NOMO-1 treated with DMSO at 0.1 percent for 48 hours (cell line): ENCODE data around the gene FSD2.

Source experiments
- DNase-seq: peaks from one replicate; lab custom pipeline; 2025; ENCODE audit not compliant: unreplicated experiment; lab: John Stamatoyannopoulos, UW

Gene FSD2, protein sequence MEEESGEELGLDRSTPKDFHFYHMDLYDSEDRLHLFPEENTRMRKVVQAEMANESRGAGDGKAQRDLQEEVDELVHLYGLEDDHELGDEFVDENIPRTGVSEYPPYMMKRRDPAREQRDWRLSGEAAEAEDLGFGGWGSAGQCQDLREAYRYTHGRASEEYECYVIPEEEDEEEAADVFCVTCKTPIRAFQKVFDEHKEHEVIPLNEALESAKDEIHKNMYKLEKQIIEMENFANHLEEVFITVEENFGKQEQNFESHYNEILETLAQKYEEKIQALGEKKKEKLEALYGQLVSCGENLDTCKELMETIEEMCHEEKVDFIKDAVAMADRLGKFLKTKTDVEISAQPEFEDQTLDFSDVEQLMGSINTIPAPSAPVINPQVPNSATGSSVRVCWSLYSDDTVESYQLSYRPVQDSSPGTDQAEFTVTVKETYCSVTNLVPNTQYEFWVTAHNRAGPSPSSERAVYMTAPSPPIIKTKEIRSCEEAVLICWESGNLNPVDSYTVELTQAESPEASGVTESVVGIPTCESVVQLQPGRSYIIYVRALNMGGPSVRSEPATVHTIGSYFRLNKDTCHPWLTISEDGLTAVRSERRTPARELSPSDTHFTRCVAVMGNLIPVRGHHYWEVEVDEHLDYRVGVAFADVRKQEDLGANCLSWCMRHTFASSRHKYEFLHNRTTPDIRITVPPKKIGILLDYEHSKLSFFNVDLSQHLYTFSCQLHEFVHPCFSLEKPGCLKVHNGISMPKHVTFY

DNA sequence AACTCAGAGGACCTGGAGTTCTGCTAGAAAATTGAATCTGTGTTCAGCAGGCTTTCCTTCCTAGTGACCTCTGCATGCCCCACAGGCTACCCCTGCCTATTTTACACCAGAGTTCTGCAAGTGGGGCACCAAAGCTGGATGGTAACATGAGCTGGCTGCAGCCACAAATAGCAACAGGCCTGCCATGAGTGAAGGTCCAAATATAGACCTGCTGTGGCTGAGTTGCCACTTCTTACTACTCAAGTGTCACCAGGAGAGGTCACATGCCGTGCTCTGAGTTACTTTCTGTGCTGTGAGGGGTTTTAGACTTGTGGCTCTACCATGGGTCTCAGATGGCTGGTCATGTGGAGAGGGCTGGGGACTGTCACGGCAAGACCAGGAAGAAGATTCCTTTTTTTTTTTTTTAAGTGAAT lies at the start of gene FSD2:
TSS of gene FSD2 (minus strand) at position 76 of the 413 bp plus-strand sequence. CDS start 18,679 bp downstream, outside the sequence.
- DNase-seq: peak; percentile 67

DNA sequence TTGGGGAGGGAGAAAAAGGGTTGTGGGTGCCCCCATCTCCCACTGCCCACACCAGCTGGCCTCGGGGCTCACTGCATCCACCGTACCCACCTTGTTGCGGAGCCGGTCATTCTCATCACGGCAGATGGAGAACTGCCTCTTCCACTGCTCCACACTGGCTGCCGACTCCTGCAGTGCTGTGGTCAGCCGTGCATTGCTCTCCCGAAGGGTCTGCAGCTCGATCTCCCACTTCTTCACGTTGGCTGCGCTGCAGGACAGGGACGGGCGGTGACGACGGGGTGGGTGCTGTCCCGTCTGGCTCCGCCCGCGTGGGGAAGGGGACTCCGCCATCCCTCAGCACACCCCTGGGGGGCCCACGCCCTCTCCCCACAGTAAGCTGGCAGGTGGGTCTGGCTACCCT lies 48.7 kb upstream of the FSD2 start:
- no peak for DNase-seq

DNA sequence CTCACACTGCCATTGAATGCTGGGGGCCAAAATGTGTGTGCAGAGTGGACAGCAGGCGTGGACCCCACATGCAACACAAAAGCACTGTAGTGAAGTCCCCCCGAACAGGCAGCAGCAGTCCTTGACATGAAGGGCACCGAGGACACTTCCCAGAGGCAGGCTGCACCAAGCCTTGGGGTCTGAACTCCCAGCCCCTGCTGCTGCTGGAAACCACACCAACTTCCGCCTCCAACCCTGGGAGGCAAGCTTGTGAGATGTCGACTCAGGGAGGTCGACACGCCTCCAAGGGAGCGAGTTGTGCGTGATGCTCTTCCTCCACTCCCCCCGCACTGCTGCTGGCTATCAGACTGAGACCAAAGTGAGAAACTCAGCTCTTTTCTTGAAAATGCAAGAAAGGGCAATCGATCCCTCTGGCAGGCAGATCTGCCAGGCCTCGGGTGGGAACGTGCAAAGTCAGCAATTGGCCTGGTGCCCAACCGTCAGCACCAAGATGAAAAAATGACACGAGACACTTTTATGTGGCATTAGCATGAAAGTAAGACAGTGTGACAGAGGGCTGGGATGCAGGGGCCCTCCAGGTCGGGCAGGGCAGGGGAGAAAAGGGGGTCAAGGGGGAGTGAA lies 47.2 kb upstream of the FSD2 start:
- no peak for DNase-seq

DNA sequence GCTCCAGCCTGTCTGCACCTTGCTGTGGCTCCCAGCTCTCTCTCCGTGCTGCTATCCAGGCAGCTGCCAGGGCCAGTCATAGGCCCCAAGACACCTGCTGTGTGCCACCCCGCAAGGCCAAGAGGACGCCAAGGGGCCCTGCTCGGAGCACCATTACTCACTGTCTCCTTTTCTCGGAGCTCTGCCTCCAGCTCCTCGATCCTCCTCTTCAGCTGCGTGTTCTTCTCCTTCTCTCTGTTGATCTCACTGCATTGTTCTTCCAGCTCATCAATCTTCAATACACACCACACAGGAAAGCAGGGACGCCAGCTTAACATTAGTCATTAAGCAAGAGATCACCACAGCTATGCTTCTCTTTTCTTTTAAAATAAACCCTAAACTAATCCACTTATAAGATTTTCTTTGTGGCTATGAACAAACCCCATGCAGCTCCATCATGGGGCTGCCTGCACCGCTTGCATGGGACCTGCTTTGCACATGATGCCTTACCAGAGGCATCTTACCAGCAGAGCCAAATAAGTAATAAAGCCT lies 46.2 kb upstream of the FSD2 start:
- DNase-seq: no peak

DNA sequence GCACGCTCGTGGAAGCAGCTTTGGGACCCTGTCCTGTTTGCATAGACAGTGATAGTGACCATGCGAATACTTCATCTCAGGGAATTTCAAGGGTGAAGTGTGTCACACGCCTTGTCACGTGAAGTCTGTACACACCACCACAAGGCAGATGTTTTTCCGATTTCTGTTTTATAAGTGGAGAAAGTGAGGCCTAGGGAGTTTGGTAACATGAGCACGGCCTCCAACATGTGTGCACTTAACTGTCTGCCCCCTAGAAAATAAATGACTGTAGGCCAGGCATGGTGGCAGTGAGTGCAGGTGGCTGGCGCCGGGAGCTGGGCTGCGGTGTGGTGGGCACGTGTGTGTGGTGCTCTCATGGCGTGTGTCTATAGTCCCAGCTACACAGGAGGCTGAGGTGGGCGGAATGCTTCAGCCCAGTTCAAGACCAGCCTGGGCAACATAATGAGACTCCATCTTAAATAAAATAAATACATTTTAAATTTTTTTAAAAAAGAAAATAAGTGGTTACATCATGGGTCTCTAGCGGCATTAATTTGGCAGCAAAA lies 45.5 kb upstream of the FSD2 start:
- DNase-seq: no peak

DNA sequence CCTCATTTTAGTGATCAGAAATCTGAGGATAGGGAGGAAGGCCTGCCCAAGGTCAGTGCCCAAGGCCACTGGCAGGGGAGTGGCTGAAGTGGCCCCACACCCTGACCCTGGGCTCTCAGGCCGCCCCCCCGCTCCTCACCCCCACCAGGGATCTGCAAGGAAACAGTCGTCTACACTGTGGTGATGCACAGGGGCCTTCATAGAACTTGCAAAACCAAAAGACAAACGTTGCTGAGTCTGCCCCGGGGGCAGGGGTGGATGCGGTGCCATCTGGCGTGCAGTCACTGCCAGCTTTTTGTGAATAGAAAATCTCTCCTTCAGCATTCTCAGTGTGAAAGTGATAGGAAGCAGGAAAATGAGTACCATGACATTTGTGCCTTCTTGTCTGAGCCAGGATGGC lies 44.9 kb upstream of the FSD2 start:
- DNase-seq: no peak

DNA sequence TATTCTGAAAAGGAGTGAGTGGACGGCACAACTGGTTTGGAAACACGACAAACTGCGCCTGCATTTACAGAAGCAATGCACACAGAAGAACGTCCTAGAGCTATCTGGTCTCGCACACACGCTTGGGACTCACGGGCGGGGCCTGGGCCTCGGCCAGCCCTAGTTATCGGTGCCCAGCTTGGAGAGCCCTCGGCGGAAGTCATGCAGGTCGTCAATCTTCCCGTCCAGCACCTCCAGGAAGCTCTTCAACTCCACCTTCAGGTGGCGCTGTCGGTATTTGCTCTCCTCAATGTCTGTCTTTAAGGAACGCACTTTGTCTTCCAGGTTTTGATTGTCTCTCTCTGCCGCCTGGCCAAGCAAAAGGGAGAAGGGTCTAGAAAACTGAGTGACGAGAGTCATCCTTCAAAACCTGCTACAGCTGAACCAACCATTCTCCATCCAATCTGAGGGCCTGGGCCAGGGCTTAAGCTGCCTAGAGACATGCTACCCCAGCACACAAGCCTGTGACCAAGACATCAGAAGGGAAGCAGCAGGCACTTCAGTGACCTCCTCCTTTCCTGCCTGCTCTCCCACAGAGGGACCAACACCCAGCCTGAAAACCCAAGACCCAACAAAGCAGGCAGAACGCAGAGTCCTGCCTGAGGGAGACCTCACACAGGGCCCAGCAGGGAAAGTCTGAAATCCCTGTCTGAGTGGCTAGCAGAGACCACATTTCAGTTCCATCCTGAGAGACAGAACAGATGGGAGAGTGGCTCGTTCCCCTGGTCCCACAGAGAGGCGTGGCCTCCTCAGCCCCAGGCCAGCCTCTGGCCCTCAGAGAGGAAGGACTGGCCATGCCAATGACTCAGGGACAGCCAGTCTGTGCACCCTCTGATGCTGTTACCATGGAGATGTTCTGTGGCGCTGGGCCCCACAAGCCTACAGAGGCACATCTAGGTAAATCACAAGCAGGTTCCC lies 44.0 kb upstream of the FSD2 start:
- peak; percentile 95 for DNase-seq

DNA sequence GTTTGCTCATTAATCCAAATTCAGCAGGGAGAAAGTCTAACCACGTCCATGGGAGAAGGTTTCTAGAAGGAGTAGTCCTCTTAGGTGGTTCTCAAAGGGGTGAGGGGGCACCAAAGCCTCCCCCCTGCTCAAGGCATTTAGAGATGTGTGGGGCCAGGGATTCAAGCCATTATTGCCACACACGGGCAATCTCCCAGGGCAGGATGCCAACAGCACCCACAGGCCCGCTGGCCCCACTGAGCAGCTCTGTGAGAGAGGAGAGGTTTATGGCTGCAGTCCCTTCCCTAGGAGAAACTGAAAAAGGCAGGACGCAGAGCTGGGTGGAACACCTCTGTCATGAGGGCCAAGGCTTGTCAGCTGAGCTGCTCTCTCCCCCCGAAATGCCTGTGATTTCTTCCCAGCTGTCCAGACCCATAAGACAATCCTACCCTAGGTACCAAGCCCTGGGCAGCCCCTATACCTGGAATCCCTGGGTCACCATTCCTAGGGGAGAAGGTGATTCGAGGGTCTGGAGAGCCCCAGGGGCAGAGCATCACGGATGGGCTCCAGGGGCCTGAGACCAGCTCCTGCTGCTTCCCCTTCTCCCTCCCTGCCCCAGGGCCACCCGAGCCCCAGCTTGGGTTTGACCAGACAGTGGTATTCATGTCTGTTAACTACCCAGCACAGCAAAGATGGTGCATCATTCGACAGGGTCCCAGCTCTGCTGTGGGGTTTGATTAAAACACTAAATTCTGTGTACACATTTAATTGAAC lies 42.5 kb upstream of the FSD2 start:
- DNase-seq: no peak

DNA sequence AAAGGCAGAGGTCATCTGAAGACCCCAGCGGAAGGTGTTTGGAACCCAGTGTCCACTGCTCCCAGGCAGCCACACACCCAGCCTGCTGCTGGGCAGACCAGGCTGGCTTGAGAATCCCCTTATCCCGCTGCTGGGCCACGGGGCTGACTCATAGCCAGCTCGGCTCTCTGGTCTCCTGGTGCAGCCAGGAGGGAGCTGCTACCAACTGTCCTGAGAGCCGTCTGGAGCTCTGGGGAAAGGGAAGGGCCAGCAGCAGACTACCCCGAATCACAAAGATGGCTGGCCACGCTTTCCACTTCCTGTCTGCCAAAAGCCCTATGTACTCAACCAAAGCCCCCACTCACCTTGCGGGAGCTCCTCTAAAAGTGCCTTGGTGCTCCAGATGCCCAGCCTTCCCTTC lies 41.8 kb upstream of the FSD2 start:
- DNase-seq: no peak

DNA sequence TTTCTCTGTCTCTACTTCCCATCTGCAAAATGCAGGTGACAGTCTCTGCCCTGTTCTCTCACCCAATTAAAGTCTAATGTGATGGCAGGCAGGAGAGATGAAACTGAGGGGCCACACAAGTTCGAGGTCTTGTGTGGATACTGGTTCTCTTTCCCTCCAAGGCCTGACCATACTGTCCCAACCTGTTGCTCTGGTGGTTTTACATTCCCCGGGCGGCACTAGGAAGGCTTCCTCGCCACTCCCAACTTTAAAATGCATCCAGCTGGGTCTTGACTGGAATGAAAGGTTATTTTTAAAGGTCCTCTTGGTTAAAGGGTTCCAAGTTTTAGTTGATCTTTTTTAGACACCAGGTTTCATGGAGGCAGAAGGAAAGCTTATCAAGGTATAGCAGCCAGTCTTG lies 40.8 kb upstream of the FSD2 start:
- DNase-seq: no peak

DNA sequence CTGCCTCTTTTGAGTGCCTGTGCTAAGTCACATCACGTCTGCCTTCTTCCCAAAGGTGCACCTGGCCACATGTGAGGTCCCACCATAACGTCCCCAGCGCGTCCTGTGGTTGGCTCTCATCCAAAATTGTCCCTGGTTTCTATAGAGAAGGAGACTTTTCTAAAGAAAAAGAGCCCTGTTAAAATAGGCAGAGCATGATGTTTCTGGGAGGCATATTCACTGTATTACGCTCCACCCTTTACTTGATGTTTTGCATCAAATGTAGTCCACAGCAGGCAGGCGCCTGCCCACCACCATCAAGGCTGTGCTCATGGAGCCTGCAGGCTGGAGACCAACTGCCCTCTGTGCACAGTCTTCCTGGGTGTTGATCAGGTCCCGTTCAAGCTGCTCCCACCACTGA lies 39.8 kb upstream of the FSD2 start:
- DNase-seq: no peak

DNA sequence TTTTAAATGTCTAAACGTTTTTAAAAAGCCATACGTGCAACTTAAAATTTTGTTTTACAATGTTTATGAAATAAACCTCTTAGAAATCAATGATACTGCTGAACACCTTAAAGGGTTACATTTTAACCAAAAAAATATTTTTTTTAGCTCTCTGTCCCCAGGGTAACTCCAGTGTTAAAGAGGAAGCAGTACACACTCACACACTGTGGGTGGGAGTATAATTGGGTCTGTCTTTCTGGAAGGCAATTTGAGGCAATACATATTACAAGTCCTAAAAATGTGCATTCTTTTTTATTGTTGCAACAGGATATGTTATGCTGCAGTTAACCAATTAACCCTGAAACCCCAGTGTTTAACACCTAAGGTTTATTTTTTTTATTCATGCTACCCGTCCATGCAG lies 37.7 kb upstream of the FSD2 start:
- DNase-seq: peak; percentile 52

DNA sequence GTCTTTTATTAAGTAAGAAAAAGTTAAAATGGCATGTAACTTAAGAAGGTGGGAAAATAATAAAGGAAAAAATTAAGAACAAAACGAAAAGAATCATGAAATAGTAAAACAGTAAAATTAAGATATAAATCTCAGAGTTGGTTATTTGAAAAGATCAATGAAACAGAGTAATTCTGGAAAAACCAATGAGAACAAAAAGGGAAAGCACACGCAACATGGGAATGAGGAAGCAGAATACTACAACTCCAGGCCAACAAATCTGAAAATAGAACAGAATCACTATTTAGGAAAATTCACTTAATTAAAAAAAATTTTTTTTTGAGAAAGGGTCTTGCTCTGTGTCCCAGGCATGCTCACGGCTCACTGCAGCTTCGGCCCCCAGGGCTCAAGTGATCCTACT lies 34.3 kb upstream of the FSD2 start:
- DNase-seq: no peak

DNA sequence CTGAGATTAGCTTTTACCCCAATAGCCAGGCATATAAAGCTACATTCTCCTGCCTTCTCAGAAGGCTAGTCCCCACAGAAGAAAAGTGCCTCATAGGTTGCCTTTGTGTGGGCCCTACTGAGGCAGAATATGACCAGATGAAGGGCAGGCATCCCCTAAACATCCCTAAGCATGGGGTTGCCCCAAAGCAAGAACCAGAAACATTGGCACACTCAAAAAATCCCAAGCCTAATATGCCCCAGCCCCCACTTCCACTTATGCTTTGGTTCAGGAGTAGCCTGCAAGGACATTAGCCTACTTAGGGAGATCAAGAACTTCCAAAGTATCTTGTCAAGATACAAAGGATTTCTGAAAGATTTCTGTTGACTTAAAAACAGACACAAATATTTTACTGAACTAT lies 33.3 kb upstream of the FSD2 start:
- DNase-seq: no peak

DNA sequence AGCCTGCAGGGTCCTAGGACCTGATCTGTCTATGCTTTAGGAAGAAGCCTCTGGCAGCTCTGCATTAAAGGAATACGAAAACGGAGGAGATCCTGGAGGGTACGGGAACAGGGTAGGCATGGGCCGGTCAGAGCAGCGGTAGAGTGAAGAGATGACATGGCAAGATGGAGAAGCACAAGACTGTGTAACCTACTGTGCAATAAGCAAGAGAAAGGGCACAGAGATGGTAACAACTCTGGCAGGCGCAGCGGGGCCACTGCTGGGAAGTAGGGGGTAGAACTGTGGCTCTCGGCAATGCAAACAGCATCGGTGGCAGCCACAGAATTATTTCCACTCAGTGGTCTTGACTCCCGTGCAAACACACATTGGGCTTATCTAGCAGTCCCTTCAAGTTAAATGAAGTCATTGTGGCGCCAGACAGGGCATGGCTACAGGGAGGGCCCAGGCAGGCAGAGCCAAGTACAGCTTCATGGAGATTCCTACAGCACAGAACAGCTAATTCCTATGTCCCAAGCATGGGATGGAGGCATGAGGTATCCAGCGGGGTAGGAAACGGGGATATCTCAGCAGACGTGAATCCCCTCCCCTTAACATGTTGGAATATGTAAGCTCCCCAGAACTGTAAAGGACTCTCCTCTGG lies 32.3 kb upstream of the FSD2 start:
- DNase-seq: no peak

DNA sequence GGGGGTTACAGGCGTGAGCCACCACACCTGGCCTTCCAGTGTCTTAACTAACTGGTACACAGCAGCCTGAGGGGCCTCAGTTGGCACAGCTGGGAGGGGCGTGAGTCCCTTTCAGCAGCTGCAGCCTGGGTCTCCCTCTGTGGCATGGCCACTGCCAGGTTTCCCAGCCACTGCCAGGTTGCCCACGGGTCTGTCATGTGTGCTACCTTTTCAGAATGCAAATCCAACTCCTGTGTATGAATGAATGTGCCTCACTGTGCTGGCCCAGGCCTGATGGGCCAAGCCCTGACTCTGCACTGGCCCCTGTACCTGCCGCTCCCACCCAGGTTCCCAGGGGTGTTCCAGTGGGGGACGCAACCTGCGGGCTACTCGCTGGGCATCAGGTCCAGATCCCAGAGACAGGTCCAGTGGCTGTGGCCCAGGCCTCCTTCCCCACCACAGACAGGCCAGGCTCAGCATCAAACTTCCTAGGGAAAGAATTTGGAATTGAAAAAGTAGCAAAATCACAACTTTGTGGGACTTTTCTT lies 29.6 kb upstream of the FSD2 start:
- DNase-seq: no peak

DNA sequence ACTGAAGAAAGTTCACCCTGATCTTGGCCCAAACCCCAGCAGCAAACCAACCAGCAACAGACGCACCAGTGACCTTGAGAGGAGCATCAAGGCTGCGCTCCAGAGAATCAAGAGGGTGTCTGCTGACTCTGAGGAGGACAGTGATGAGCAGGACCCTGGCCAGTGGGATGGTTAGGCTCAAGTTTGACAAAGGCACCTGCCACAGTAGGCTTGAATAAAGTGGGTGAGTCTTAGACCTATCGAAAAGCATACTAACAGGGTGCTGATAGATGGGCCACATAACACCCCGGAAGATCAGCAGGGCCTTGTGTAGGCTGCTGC lies 27.5 kb upstream of the FSD2 start:
- no peak for DNase-seq

DNA sequence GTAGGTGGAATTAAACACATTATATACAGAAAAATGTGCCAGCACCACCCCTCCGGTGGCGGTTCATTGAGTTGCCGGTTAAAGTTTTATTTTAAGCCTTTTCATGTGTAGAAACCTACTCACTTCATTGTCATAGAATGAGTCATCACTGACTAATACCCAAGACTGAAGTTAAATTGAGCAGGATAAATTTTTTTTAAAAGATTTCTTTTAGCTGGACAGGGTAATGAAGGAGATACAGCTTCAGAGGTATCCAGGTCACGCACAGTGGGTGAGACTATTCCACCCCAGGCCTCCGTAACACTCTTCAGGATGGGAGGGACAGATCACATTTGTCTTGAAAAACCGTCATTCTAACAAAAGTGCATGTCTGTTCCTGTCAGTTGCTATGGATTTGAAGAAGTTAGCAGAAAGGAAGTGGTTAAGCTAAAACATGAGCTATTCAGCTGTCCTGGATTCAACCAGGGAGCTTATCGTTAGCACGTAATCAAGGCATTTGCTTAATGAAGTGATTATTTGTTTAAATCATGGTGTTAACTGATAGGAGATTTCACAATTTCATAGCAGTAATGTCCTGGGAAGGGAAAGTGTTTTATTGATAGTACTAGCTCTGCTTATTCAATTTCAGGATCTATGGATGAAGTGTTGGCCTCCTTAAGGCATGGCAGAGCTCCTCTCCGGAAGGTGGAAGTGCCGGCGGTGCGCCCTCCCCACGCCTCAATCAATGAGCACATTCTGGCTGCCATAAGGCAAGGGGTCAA lies 26.9 kb upstream of the FSD2 start:
- peak; percentile 95 for DNase-seq
